Jurkat, Clone E6-1 (cell line): ENCODE measurements around the gene STON1.
"Not testable (repeated sequence)": the region's sequence is repeated elsewhere in the genome, so short reads cannot be mapped to it uniquely, and the experiment has no call there.

Experiments
- DNase-seq: peaks from one replicate; pipeline ENCODE4 v3.0.0-alpha.2; 2011; ENCODE audit warnings: low read depth, low spot score
- H3K4me3 ChIP-seq: 2 replicates; pipeline ENCODE4 v1.5.1; 2011; ENCODE audit warnings: mild to moderate bottlenecking, low read length, control low read depth, moderate library complexity

The STON1 gene

DNA sequence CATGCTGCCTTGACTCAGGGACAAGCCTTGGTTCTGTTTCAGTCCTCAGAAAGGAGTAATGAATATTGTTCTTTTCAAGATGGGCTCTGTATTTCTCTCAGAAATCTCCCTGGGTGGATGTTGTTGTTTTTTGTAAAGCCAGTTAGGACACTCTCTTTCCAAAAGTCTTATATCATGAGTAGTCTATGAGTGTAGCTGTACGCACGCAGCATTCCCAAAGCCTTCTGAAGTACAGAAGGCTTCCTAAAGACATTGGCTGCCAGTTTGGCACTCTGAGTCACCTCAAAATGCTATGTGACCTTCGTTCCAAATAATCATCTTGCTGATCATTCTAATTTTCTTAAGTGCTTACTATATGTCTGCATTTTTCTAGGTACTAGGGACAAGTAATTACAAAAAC, 71.0 kb downstream of the STON1 start:
- no peak overlapping the region for H3K4me3 ChIP-seq
- DNase-seq: no peak

- no peak overlapping the region for H3K4me3 ChIP-seq
- no peak for DNase-seq
Observed at GRCh38 chr2:48601349-48601748, 71.4 kb downstream of the STON1 start.

DNA sequence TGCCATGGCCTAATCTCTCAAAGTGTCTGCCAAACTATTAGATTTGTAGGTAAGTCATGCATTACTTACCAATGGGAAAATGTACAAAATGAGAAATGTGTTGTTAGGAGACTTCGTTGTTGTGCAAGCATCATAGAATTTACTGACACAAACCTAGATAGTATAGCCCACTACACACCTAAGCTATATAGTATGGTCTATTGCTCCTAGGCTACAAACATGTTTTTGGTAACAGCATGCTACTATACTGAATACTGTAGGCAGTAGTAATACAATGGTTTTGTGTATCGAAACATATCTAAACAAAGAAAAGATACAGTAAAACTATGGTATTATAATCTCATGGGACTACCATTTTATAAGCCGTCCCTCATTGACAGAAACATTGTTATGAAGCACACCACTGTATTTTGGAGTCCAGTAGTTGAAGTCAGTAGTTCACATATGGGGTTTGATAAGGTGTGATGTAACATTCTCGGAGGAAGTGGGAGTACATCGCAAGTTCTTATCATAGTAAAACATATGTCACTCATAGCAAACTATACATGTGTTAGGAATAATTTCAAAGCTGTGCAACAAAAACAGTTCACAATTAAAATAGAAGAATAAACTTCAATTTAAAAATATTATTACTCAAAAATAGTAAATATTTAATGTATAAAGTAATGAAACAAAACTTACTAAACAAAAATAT, 75.7 kb downstream of the STON1 start:
- no peak for DNase-seq
- H3K4me3 ChIP-seq: no peak overlapping the region

DNA sequence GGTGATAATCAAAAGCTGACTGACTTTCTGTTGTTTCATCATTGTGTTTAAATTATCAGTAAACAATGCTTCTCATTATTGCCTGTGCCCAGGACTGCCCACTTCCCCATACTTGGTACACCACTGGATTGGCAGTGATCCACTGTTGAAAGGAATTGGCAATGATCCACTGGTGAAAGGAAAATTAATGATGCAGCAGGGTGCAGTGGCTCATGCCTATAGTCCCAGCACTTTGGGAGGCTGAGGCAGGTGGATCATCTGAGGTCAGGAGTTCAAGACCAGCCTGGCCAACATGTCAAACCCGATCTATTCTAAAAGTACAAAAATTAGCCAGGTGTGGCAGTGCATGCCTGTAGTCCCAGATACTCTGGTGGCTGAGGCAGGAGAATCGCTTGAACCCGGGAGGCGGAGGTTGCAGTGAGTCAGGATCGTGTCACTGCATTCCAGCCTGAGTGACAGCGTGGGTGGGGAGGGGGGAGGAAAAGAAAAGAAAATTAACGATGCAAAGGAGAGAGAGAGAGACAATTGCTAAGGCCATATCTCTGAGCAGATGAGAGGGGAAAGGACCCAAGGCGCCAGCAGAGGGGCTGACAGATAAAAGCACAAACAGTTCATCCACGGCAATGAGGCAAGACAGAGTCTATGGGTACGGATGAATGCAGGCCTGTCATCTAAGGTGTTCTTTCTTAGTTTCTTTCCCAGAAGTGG, 77.5 kb downstream of the STON1 start:
- no peak for DNase-seq
- no peak overlapping the region for H3K4me3 ChIP-seq

- no peak for DNase-seq
- no peak overlapping the region for H3K4me3 ChIP-seq
Observed at GRCh38 chr2:48613211-48613610, 83.3 kb downstream of the STON1 start.

- DNase-seq, H3K4me3 ChIP-seq: not testable (repeated sequence)
Observed at GRCh38 chr2:48614581-48614980, 84.6 kb downstream of the STON1 start.

GRCh38 chr2:48617618-48618017, 87.7 kb downstream of the STON1 start, which contains the start of gene GTF2A1L:
Gene GTF2A1L, plus strand, starts transcription at chr2:48617856. Its CDS starts 19 bp downstream, at chr2:48617875.
- no peak for DNase-seq
- no peak within 1 kb of the TSS for H3K4me3 ChIP-seq

DNA sequence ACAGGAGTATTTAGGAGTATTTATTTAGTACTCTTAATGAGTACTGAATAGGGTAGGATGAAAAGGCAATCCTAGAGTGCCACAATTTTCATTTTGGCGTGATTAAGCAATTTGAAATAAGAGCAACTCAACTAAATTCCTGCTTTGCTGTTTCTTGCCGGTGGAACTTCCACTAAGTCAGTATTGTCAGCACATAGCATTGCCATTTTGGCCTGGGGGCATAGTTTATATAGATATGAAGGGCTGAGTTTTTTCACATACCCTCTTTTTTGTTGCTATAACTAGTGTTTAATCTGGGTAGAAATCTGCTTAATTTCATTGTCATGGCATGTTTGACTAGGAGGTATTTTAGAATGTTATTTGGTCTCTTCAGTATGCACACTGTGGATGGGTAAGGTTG, 89.6 kb downstream of the STON1 start:
- no peak overlapping the region for H3K4me3 ChIP-seq
- no peak for DNase-seq

DNA sequence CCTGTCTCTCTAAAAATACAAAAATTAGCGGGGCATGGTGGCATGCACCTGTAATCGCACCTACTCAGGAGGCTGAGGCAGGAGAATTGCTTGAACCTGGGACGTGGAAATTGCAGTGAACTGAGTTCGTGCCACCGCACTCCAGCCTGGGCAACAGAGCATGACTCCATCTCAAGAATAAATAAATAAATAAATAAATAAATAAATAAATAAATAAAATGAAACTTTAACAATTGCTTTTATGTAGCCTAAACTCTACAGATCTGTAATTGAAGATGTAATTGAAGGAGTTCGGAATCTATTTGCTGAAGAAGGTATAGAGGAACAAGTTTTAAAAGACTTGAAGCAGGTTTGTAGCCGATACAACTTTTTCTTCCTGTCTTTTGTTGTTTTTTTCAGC, 90.7 kb downstream of the STON1 start:
- DNase-seq: no peak

DNA sequence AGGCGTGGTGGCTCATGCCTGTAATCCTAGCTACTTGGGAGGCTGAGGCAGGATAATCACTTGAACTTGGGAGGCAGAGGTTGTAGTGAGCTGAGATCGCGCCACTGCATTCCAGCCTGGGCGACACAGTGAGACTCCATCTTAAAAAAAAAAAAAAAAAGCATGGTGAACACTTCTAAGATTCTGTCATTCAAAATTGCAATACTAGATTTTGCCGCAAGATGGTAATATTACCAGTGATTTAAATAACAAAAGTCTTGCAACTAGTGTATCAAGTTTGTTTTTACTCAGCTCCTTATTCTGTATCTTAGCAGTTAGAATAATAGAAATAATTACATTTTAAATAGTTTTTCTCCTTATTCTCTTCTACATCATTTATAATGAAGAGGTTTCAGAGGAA, 92.7 kb downstream of the STON1 start:
- not testable (repeated sequence) for H3K4me3 ChIP-seq
- peak; percentile 42 for DNase-seq

More for the DNA sequence above, 90.7 kb downstream of the STON1 start:
- no peak overlapping the region for H3K4me3 ChIP-seq

DNA sequence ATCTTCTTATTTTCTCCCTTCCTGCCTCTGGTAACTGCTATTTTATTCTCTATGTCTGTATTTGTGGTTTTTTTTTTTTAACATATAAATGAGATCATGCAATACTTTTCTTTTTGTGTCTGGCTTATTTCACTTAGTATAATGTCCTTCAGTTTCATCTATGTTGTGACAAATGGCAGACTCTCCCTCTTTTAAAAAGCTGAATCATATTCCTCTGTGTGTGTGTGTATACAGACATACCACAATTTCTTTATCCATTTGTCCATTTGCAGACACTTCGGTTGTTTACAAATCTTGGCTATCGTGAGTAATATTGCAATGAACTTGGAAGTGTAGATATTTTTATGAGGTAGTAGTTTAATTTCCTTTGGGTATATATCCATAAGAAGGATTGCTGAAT, 94.7 kb downstream of the STON1 start:
- H3K4me3 ChIP-seq: no peak overlapping the region
- DNase-seq: no peak

- DNase-seq: no peak
- H3K4me3 ChIP-seq: no peak overlapping the region
Observed at GRCh38 chr2:48626047-48626446, 96.1 kb downstream of the STON1 start.

DNA sequence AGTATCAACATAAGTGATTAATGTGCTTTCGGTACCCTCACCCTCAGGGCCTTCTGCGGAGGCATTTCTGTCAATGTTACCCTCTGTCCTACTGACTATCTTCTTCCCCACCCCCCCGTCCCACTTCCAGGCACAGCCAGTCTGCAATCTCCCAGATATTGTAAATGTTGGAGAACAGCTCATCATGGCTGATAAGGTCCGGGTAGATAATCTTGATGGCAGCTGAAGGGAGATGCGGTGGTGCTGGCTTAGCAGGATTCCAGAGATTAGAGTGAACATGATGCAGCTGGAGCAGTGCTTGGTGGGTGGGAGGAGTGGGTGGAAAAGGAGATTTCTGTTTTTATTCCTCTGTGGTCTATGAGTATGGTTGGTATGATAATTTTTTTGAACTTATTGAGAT, 103.2 kb downstream of the STON1 start:
- DNase-seq: no peak
- H3K4me3 ChIP-seq: no peak overlapping the region

- H3K4me3 ChIP-seq: no peak overlapping the region
- no peak for DNase-seq
Observed at GRCh38 chr2:48635786-48636185, 105.8 kb downstream of the STON1 start.

GRCh38 chr2:48638261-48638660, 108.3 kb downstream of the STON1 start:
- H3K4me3 ChIP-seq: no peak overlapping the region
- no peak for DNase-seq
